Spinal cord (tissue), 10 donors: ENCODE data around the gene LMF1. TPM values are rescaled to one million over a fixed set of nuclear protein-coding genes. Genes with fewer than 3 reads are reported as not detected.
"Not testable (repeated sequence)": the region's sequence is repeated elsewhere in the genome, so short reads cannot be mapped to it uniquely, and the experiment has no call there.

Source experiments
- DNase-seq, 6 donors: peaks; one replicate each; pipeline versions ENCODE4 v3.0.0 to v3.0.0-alpha.2; 2013 to 2015; ENCODE audit warnings: low spot score in 6 of 6, low read depth in 4 of 6
- H3K27ac ChIP-seq: one replicate; pipeline ENCODE4 v1.5.1; 2013; ENCODE audit warnings: low read depth, low read length, control low read depth
- H3K27me3 ChIP-seq: one replicate; pipeline ENCODE4 v1.6.1; 2013; ENCODE audit warnings: low read length; ENCODE audit not compliant: control insufficient read depth, insufficient read depth
- H3K36me3 ChIP-seq: one replicate; pipeline ENCODE4 v1.6.1; 2013; ENCODE audit warnings: low read length; ENCODE audit not compliant: control insufficient read depth, insufficient read depth
- H3K4me1 ChIP-seq: one replicate; pipeline ENCODE4 v1.6.1; 2013; ENCODE audit warnings: low read length; ENCODE audit not compliant: control insufficient read depth, insufficient read depth
- H3K4me3 ChIP-seq: one replicate; pipeline ENCODE4 v1.5.1; 2013; ENCODE audit warnings: low read depth, low read length, control low read depth
- H3K9me3 ChIP-seq: one replicate; pipeline ENCODE4 v1.6.1; 2013; ENCODE audit warnings: low read length; ENCODE audit not compliant: control insufficient read depth, insufficient read depth
- WGBS: methylation state at CpG from one replicate; pipeline ENCODE4 v1.1.5; 2013; ENCODE audit warnings: missing lambda C conversion rate; ENCODE audit not compliant: insufficient coverage; 5-methylcytosine and 5-hydroxymethylcytosine counted together
- polyA plus RNA-seq, 2 donors: library from polyadenylated mRNA; unstranded; fragments of 120-200 nt; gene quantifications; one replicate each; pipeline ENCODE4 v1.2.1, GENCODE V29; 2013; ENCODE audit not compliant: insufficient read length in 2 of 2
- total RNA-seq, 2 donors: library from RNA; depleted of rRNA in 1 of 2; stranded (reverse); fragments of 120-200 nt in 1 of 2; fragments of >200 nt in 1 of 2; gene quantifications; one replicate each; pipeline versions ENCODE4 v1.2.3 to v1.2.4, GENCODE V29; 2013 to 2014
- donor health status: healthy.

The LMF1 gene
- total and polyA plus RNA-seq, 4 donors: 15.1 to 37.5 (median 23.0) TPM

DNA sequence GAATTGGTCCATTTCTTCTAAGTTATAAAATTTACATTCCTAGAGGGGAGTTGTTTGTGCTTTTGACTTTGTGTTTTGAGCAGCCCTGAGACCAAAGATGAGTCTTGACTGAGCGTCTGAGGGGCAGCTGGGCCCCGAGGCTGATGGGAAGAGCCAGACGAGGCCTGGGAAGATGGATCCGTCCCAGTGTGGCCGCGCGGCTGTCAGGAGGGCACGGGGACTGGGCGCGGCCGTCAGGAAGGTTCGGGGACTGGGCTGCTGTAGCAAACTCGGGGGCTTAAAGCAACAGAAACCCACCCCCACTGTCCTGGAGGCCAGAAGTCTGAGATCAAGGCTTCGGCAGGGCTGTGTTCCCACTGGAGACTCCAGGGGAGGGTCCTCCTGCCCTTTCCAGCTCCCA, 132.0 kb downstream of the LMF1 start:
- Histone ChIP-seq H3K9me3 (peaks cover 8% of the 10 kb centered on the region), H3K27me3 (no peaks in the 10 kb centered on the region), H3K36me3 (peaks cover 24% of the 10 kb centered on the region), H3K4me1 (peaks cover 40% of the 10 kb centered on the region), H3K27ac (no peak overlapping the region), H3K4me3 (no peak overlapping the region)
- DNase-seq: no peak
- 86% methylated on average over 14 of the region's 14 CpGs for WGBS

- not testable (repeated sequence) for H3K4me3 ChIP-seq, H3K9me3 ChIP-seq, DNase-seq, H3K27me3 ChIP-seq, H3K27ac ChIP-seq
- H3K4me1 ChIP-seq: peaks cover 22% of the 10 kb centered on the region
- WGBS: 100% methylated on average over 1 of the region's 3 CpGs
- peaks cover 18% of the 10 kb centered on the region for H3K36me3 ChIP-seq
Measured at GRCh38 chr16:836822-837221, 134.0 kb downstream of the LMF1 start.

- WGBS: no CpG with 5 or more reads among the region's 4 CpGs
- Histone ChIP-seq H3K27ac (no peak overlapping the region), H3K4me1 (peaks cover 22% of the 10 kb centered on the region), H3K27me3 (peaks cover 7% of the 10 kb centered on the region), H3K4me3 (no peak overlapping the region), H3K9me3 (peaks cover 8% of the 10 kb centered on the region), H3K36me3 (peaks cover 12% of the 10 kb centered on the region)
- no peak for DNase-seq
Measured at GRCh38 chr16:836221-836620, 134.6 kb downstream of the LMF1 start.

DNA sequence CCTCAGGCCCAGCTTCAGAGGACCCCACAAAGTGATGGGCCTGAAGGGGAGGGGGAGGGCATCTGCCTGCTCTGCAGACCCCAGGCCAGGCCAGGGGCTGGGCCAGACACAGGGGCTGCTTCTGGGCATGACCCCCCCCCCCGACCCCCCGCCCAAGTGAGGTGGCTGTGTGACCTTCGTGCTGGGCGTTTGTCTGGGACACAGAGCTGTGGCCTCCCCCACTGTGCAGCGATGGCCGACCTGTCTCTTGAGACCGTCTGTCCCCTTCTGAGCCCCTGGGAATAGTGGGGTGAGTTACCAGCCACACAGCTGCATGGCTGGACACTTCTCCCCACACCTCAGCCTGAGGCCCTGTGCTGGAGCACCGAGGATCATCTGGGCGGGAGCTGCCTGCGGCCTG, 135.4 kb downstream of the LMF1 start:
- Histone ChIP-seq H3K9me3 (peaks cover 8% of the 10 kb centered on the region), H3K36me3 (peaks cover 5% of the 10 kb centered on the region), H3K27me3 (peaks cover 7% of the 10 kb centered on the region)

DNA sequence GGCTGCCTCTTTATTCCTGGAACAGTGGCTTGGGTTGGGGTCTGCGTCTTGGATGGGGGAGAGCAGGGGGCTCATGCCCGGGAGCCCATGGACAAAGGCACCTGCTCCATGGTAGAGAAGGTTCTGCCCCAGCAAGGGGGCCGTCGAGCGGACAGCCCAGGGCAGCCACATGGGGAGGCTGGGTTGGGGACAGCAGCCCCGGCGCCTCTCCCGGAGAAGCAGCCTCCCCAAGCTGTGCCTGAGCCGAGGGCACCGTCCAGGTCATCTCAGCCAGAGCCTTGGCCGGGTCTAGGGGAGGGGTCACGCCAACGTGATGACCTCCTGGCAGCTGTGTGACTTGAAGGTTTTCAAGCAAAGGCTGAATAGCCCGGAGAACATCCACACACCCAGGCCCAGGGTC, 137.4 kb downstream of the LMF1 start:
- Histone ChIP-seq H3K4me3 (no peak overlapping the region), H3K4me1 (peaks cover 10% of the 10 kb centered on the region), H3K9me3 (peaks cover 8% of the 10 kb centered on the region), H3K36me3 (peaks cover 3% of the 10 kb centered on the region), H3K27me3 (peaks cover 7% of the 10 kb centered on the region), H3K27ac (no peak overlapping the region)
- WGBS: 88% methylated on average over 14 of the region's 14 CpGs
- DNase-seq: no peak

More for the DNA sequence above, 135.4 kb downstream of the LMF1 start:
- DNase-seq: no peak
- H3K4me3 ChIP-seq: no peak overlapping the region
- 91% methylated on average over 4 of the region's 10 CpGs for WGBS
- no peak overlapping the region for H3K27ac ChIP-seq
- peaks cover 20% of the 10 kb centered on the region for H3K4me1 ChIP-seq

DNA sequence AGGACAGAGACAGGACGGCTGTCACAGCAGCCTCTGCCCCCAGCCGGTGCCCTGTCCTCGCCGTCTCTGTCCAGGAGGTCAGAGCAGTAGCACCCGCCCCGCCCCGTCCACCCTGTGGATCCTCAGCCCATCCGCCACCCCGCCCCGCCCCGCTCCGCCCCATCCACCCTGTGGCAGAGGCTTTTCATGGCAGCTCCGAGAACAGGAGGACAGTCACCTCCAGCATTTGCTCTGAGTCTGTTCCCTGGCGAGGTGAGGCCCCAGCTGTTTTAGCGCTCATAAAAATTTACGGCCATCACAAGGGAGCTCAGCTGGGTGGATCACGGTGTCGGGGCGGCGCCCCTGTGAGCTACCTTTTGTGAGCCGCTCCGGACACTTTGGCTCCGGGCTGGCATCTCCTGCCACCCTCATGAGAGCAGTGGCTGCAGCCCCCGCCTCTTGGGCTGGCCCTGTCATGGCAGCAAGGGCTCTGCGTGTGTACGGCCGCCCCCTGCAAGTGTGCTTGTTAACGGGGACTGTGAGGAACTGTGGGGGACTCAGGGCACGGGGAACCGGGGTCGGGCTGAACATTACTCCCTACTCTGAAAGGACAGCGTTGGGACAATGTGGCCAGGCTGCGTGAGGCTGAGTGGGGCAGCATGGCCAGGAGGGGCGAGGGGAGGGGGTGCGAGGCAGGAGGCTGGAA, 138.0 kb downstream of the LMF1 start:
- H3K27me3 ChIP-seq: peaks cover 7% of the 10 kb centered on the region
- H3K4me1 ChIP-seq: peaks cover 10% of the 10 kb centered on the region
- peaks cover 8% of the 10 kb centered on the region for H3K9me3 ChIP-seq
- WGBS: 53% methylated on average over 31 of the region's 35 CpGs
- H3K4me3 ChIP-seq: no peak overlapping the region
- no peak for DNase-seq
- H3K27ac ChIP-seq: no peak overlapping the region
- H3K36me3 ChIP-seq: peaks cover 5% of the 10 kb centered on the region

- no peak overlapping the region for H3K4me3 ChIP-seq
- H3K36me3 ChIP-seq: peaks cover 5% of the 10 kb centered on the region
- H3K27me3 ChIP-seq: peaks cover 7% of the 10 kb centered on the region
- H3K9me3 ChIP-seq: peaks cover 8% of the 10 kb centered on the region
- H3K27ac ChIP-seq: no peak overlapping the region
- DNase-seq: no peak
- H3K4me1 ChIP-seq: peaks cover 10% of the 10 kb centered on the region
- 84% methylated on average over 20 of the region's 27 CpGs for WGBS
Measured at GRCh38 chr16:831571-832413, 139.0 kb downstream of the LMF1 start.

DNA sequence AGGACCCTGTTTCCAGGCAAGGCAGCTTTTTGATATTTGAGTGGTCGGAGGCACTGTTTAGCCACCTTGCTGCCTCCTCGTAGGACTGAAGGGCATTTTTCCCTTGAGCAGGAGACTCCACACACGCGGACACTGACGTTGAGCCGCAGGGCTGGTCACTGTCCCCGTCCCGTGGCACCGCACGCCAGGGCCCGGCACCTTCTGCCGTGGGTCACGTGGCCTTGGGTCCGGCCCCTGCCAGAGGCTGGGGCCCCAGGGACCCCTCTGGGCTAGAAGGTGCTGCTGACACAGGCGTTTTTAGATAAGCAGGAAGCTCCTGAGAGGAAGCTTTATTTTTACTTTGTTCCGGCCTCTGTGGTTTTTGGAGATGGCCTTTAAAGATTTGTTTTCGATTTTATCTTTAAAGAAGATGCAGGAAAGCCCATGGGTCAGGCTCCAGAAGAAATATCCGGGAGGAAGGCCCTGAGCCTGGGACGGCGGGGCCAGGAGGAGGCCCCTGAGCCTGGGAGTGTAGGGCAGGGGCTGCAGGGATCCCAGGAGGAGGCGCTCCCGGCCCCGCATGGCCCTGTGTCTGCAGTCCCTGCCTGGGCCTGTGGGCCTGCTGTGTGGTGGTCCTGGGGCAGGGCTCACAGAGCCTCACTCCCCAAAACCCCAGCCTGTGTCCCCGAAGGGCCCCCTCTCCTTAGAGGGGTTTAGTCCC, 139.8 kb downstream of the LMF1 start:
- peaks cover 5% of the 10 kb centered on the region for H3K36me3 ChIP-seq
- H3K27me3 ChIP-seq: peaks cover 7% of the 10 kb centered on the region
- whole genome bisulfite sequencing: 82% methylated on average over 20 of the region's 24 CpGs
- DNase-seq: no peak
- H3K9me3 ChIP-seq: peaks cover 3% of the 10 kb centered on the region
- no peak overlapping the region for H3K4me3 ChIP-seq
- no peak overlapping the region for H3K27ac ChIP-seq
- peaks cover 10% of the 10 kb centered on the region for H3K4me1 ChIP-seq

GRCh38 chr16:830107-830870, 140.5 kb downstream of the LMF1 start:
- H3K4me1 ChIP-seq: peaks cover 15% of the 10 kb centered on the region
- no peak for DNase-seq
- no peak overlapping the region for H3K27ac ChIP-seq
- H3K36me3 ChIP-seq: peaks cover 5% of the 10 kb centered on the region
- peaks cover 3% of the 10 kb centered on the region for H3K9me3 ChIP-seq
- H3K27me3 ChIP-seq: peaks cover 7% of the 10 kb centered on the region
- WGBS: 90% methylated on average over 42 of the region's 43 CpGs
- H3K4me3 ChIP-seq: no peak overlapping the region
